PC-9 (cell line): Measurements from ENCODE around the gene PLA2G7. TPM values are rescaled to one million over a fixed set of nuclear protein-coding genes. Genes with fewer than 3 reads are reported as not detected.

Experiments used
- BruUV-seq: library from RNA; stranded (reverse); fragments of 400-500 nt; replicated peaks from 2 replicates; lab custom pipeline; 2021; lab: Mats Ljungman, UMichigan
- CTCF ChIA-PET: fragments of 300-600 bp; sonication (Branson Sonifier 250); formaldehyde crosslinking; loops from one replicate; lab custom pipeline; 2022; ENCODE audit warnings: antibody characterized with exemption; lab: Charles Lee
- POLR2A ChIA-PET: fragments of 300-600 bp; sonication (Branson Sonifier 250); formaldehyde crosslinking; loops from one replicate; lab custom pipeline; 2022; ENCODE audit warnings: antibody characterized with exemption; ENCODE audit not compliant: unreplicated experiment; lab: Charles Lee
- DNase-seq, 2 experiments: peaks; one replicate each; pipeline versions ENCODE4 v3.0.0 to v3.0.0-alpha.2; 2015 to 2022; ENCODE audit warnings: mixed read lengths in 1 of 2
- H2AFZ ChIP-seq: fragments of 200-600 bp; sonication (generic); 2 replicates; pipeline ENCODE4 v1.8.1; 2017; ENCODE audit warnings: antibody characterized with exemption
- H3F3A ChIP-seq: fragments of 200-600 bp; sonication (generic); 2 replicates; pipeline ENCODE4 v1.8.1; 2017; ENCODE audit warnings: antibody characterized with exemption, mild to moderate bottlenecking, low read depth; ENCODE audit not compliant: insufficient read depth
- H3K27ac ChIP-seq: fragments of 200-600 bp; sonication (generic); 2 replicates; pipeline ENCODE4 v1.6.1; 2016; ENCODE audit warnings: mixed run types
- H3K27me3 ChIP-seq: fragments of 200-600 bp; sonication (generic); 2 replicates; pipeline ENCODE4 v1.6.1; 2016; ENCODE audit warnings: low read depth, mixed run types; ENCODE audit not compliant: insufficient read depth
- H3K36me3 ChIP-seq: fragments of 200-600 bp; sonication (generic); 2 replicates; pipeline ENCODE4 v1.6.1; 2016; ENCODE audit warnings: low read depth, mixed run types
- H3K4me1 ChIP-seq: fragments of 200-600 bp; sonication (generic); replicated peaks from 2 replicates; pipeline ENCODE4 v1.6.1; 2016; ENCODE audit warnings: mixed run types; ENCODE audit not compliant: insufficient read depth
- H3K4me2 ChIP-seq: fragments of 200-600 bp; sonication (generic); 2 replicates; pipeline ENCODE4 v1.6.1; 2017; ENCODE audit warnings: mixed run types
- H3K4me3 ChIP-seq: fragments of 200-600 bp; sonication (generic); 2 replicates; pipeline ENCODE4 v1.6.1; 2016; ENCODE audit warnings: mixed run types
- H3K79me2 ChIP-seq: fragments of 200-600 bp; sonication (generic); 2 replicates; pipeline ENCODE4 v1.6.1; 2017; ENCODE audit warnings: low read depth, mixed run types
- H3K9me2 ChIP-seq: fragments of 200-600 bp; sonication (generic); 2 replicates; pipeline ENCODE4 v1.8.1; 2017; ENCODE audit warnings: mild to moderate bottlenecking; ENCODE audit not compliant: insufficient read depth
- H3K9me3 ChIP-seq: fragments of 200-600 bp; sonication (generic); 2 replicates; pipeline ENCODE4 v1.8.1; 2016; ENCODE audit warnings: low read depth; ENCODE audit not compliant: insufficient read depth
- H4K20me1 ChIP-seq: fragments of 200-600 bp; sonication (generic); 2 replicates; pipeline ENCODE4 v1.8.1; 2017; ENCODE audit not compliant: insufficient read depth
- CTCF ChIP-seq: fragments of 200-600 bp; sonication (generic); conservative IDR thresholded peaks from 2 replicates; pipeline ENCODE4 v1.6.1; 2017; ENCODE audit warnings: mixed run types, antibody characterized with exemption, mild to moderate bottlenecking, moderate library complexity
- EZH2 ChIP-seq: fragments of 200-600 bp; sonication (generic); IDR thresholded peaks from 2 replicates; pipeline ENCODE4 v1.8.0; 2017; ENCODE audit warnings: antibody characterized with exemption, low read depth
- intact Hi-C: fragments of 100-400 bp; cut with micrococcal nuclease; formaldehyde crosslinking; loops from one replicate; pipeline ENCODE4 v1.10.0; 2022; ENCODE audit not compliant: unreplicated experiment
- total RNA-seq: library from RNA; stranded (reverse); gene quantifications from 2 replicates; pipeline ENCODE4 v1.2.3, GENCODE V29; 2021

The PLA2G7 gene
- total RNA-seq, 1 experiment from 2014 or later: 0.98 TPM

DNA sequence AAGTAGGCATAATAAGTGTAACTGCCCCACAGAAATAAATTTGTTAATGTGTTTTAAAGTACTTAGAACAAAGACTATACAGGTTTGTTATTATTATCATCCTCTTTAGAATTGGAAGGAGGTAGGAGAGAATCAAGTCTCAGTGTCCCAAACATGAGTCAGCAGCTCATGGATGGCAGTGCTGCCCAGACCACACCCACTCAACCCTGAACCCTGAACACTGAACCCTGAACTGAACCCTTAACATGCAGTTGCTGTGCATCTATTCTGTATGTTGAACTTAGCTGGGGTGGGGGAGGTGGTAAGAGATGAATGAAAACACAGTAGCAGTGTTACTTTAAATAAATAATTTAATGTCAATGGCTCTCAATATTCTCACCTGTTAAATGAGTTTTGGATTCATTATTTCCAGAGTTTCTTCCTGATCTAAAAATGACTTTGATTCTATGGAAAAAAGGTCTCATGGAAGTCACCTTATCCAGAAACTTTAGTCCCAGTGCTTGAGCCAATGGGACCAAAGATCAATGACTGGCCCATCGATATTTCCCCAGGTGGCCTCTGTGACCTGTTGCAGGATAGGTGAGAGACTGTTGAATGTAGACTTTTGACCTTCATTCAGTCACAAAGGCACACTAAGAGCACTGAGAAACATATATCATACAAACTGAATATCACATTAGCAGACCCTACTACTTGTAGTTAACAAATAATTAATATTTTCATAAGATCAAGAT lies 8.4 kb upstream of the PLA2G7 start:
- H3K27me3 ChIP-seq: no peaks in the 10 kb centered on the region
- no TSS peak for BruUV-seq
- ChIA-PET POLR2A (no interaction called here), CTCF (no interaction called here)
- no peak overlapping the region for H3K4me2 ChIP-seq
- H4K20me1 ChIP-seq: no peaks in the 10 kb centered on the region
- no peaks in the 10 kb centered on the region for H3K36me3 ChIP-seq
- no peak overlapping the region for H3K4me3 ChIP-seq
- no peaks in the 10 kb centered on the region for H3F3A ChIP-seq
- DNase-seq: no peak
- H2AFZ ChIP-seq: no peak overlapping the region
- H3K79me2 ChIP-seq: no peaks in the 10 kb centered on the region
- TF ChIP-seq EZH2 (no peak), CTCF (no peak)
- intact Hi-C loops: no loop called here
- no peaks in the 10 kb centered on the region for H3K9me2 ChIP-seq
- H3K27ac ChIP-seq: no peak overlapping the region
- no peaks in the 10 kb centered on the region for H3K4me1 ChIP-seq
- no peaks in the 10 kb centered on the region for H3K9me3 ChIP-seq

DNA sequence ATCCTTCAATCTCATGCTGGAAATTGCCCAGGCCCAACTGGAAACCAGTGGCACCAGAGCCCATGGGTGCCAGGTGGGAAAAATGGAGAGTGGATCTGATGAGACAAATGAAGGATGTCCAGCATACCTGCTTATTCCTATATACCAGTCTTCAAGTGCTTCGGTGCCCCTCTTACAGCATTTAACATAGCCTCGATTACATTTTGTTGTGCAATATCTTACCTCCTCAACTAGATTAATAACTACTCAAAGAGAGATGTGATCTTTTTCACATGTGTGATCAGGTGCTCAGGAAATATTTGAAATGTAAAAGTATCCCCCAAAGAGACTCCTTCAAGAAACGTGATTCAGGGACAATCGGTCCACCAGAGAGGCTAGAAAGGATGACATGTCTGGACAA lies 6.7 kb upstream of the PLA2G7 start:
- intact Hi-C loops: no loop called here
- Histone ChIP-seq H3K79me2 (no peaks in the 10 kb centered on the region), H3K4me2 (no peak overlapping the region), H3K36me3 (no peaks in the 10 kb centered on the region), H3K4me3 (no peak overlapping the region), H3K4me1 (peaks cover 9% of the 10 kb centered on the region), H3K9me2 (no peaks in the 10 kb centered on the region), H2AFZ (no peak overlapping the region), H3K9me3 (no peaks in the 10 kb centered on the region), H3K27ac (no peak overlapping the region), H4K20me1 (no peaks in the 10 kb centered on the region), H3K27me3 (no peaks in the 10 kb centered on the region), H3F3A (no peaks in the 10 kb centered on the region)
- POLR2A ChIA-PET: no interaction called here
- CTCF ChIA-PET: no interaction called here
- no peak for TF ChIP-seq EZH2
- no peak for DNase-seq
- BruUV-seq: no TSS peak

DNA sequence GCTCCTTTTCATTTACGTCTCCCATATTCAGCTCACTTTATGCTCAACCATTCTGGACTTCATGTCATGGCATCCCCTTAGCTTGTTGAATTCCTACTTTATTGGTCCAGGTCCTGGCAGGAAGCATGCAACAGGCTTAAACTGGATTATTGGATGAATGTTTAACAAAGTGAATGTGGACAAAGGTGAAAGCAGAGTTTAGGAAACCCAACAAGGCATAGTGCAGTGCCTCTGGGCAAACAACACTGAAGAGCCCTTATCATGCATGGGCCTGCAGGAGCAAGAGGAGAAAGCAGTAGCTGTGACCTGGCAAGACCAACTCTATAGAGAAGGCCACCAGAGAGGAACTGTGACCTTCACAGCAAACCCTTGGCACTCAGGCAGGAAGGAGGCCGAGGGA lies 6.3 kb upstream of the PLA2G7 start:
- ChIA-PET POLR2A (interaction anchor here (0.6 kb wide), 1 partner anchor 238 kb away, joined by 4 read pairs; no protein-coding TSS in a partner anchor), CTCF (no interaction called here)
- H3K9me2 ChIP-seq: no peaks in the 10 kb centered on the region
- H3K36me3 ChIP-seq: no peaks in the 10 kb centered on the region
- H3F3A ChIP-seq: no peaks in the 10 kb centered on the region
- no peak overlapping the region for H3K27ac ChIP-seq
- no peaks in the 10 kb centered on the region for H3K27me3 ChIP-seq
- no peak overlapping the region for H2AFZ ChIP-seq
- TF ChIP-seq EZH2 (no peak), CTCF (no peak)
- no peak overlapping the region for H3K4me2 ChIP-seq
- no peaks in the 10 kb centered on the region for H3K9me3 ChIP-seq
- H3K4me1 ChIP-seq: peaks cover 13% of the 10 kb centered on the region
- H3K4me3 ChIP-seq: no peak overlapping the region
- no peak for DNase-seq
- intact Hi-C loops: no loop called here
- no peaks in the 10 kb centered on the region for H4K20me1 ChIP-seq
- BruUV-seq: no TSS peak
- H3K79me2 ChIP-seq: no peaks in the 10 kb centered on the region
